ENCODE measurements around the gene GRIN2C. TPM values are rescaled to one million over a fixed set of nuclear protein-coding genes. Genes with fewer than 3 reads are reported as not detected.
A peak's percentile ranks its signal among the peaks of the same experiment; 100 is the strongest.

The GRIN2C gene
- polyA plus RNA-seq, 6 donors from 2014 or later, result 0.04 to 0.05 TPM; not detected in 4

- H3K27me3 Mint-ChIP-seq, result peaks cover 47 to 81% (median 58%) of the 10 kb centered on the region in 3 donors
- peak within 1 kb of the TSS in 7 of 8 donors; percentile 50 to 79 (median 72) for H3K4me3 Mint-ChIP-seq
- H3K4me1 Mint-ChIP-seq, result peaks cover 8 to 18% (median 8%) of the 10 kb centered on the region in 3 donors
- no peaks in the 10 kb centered on the region for H3K9me3 Mint-ChIP-seq
- DNase-seq (no peak), ATAC-seq (ENCODE audit: low read depth in 2 of 2) (peak in 1 of 2 donors; percentile 30)
- H3K27ac Mint-ChIP-seq, result peak within 1 kb of the TSS in 2 of 6 donors; percentile 15 to 19
- peaks cover 0 to 10% of the 10 kb centered on the region in 2 donors for H3K36me3 Mint-ChIP-seq
Observed at GRCh38 chr17:74892974-74893911, 33.6 kb upstream of the GRIN2C start, which contains the start of gene FADS6. Gene FADS6 (minus strand): TSS chr17:74893633. CDS start chr17:74893595, 38 bp downstream.

- Mint-ChIP-seq H3K27me3 (peaks cover 49 to 81% (median 53%) of the 10 kb centered on the region in 3 donors), H3K4me3 (peak overlapping the region in 3 of 8 donors; percentile 15 to 55 (median 32)), H3K4me1 (peaks cover 8 to 18% (median 8%) of the 10 kb centered on the region in 3 donors), H3K9me3 (no peaks in the 10 kb centered on the region), H3K27ac (peak overlapping the region in 1 of 6 donors; percentile 31), H3K36me3 (peaks cover 0 to 10% of the 10 kb centered on the region in 2 donors)
- no peak for ATAC-seq (ENCODE audit: low read depth in 2 of 2)
- no peak for DNase-seq
Observed at GRCh38 chr17:74892013-74892841, 32.5 kb upstream of the GRIN2C start.

- ATAC-seq (ENCODE audit: low read depth in 2 of 2) (no peak), DNase-seq (no peak)
- peaks cover 46 to 78% (median 52%) of the 10 kb centered on the region in 3 donors for H3K27me3 Mint-ChIP-seq
- H3K9me3 Mint-ChIP-seq, result peaks cover 0 to 2% (median 0%) of the 10 kb centered on the region in 7 donors
- H3K27ac Mint-ChIP-seq, result no peak overlapping the region
- peaks cover 0 to 10% of the 10 kb centered on the region in 2 donors for H3K36me3 Mint-ChIP-seq
- H3K4me3 Mint-ChIP-seq, result no peak overlapping the region
- H3K4me1 Mint-ChIP-seq, result peaks cover 8 to 18% (median 8%) of the 10 kb centered on the region in 3 donors
Observed at GRCh38 chr17:74890554-74890953, 30.9 kb upstream of the GRIN2C start.

GRCh38 chr17:74888469-74888868 lies 28.8 kb upstream of the GRIN2C start:
- Mint-ChIP-seq H3K27ac (no peak overlapping the region), H3K27me3 (peaks cover 41 to 75% (median 52%) of the 10 kb centered on the region in 3 donors), H3K4me1 (peaks cover 0 to 10% (median 5%) of the 10 kb centered on the region in 3 donors), H3K4me3 (peak overlapping the region in 1 of 8 donors; percentile 52), H3K9me3 (peaks cover 0 to 5% (median 0%) of the 10 kb centered on the region in 7 donors), H3K36me3 (peaks cover 0 to 4% of the 10 kb centered on the region in 2 donors)
- ATAC-seq (ENCODE audit: low read depth in 2 of 2) (no peak), DNase-seq (no peak)

GRCh38 chr17:74883241-74883745 lies 23.6 kb upstream of the GRIN2C start:
- peaks cover 23 to 76% (median 43%) of the 10 kb centered on the region in 3 donors for H3K27me3 Mint-ChIP-seq
- no peak overlapping the region for H3K27ac Mint-ChIP-seq
- peaks cover 0 to 4% of the 10 kb centered on the region in 2 donors for H3K36me3 Mint-ChIP-seq
- no peak for DNase-seq
- peaks cover 0 to 5% (median 0%) of the 10 kb centered on the region in 7 donors for H3K9me3 Mint-ChIP-seq
- no peak for ATAC-seq (ENCODE audit: low read depth in 2 of 2)
- H3K4me1 Mint-ChIP-seq, result no peaks in the 10 kb centered on the region
- H3K4me3 Mint-ChIP-seq, result no peak overlapping the region

GRCh38 chr17:74882517-74883240 lies 23.0 kb upstream of the GRIN2C start:
- no peak overlapping the region for H3K4me3 Mint-ChIP-seq
- H3K4me1 Mint-ChIP-seq, result no peaks in the 10 kb centered on the region
- no peak overlapping the region for H3K27ac Mint-ChIP-seq
- H3K36me3 Mint-ChIP-seq, result peaks cover 0 to 4% of the 10 kb centered on the region in 2 donors
- no peak for DNase-seq
- H3K9me3 Mint-ChIP-seq, result peaks cover 0 to 5% (median 0%) of the 10 kb centered on the region in 7 donors
- peaks cover 23 to 76% (median 46%) of the 10 kb centered on the region in 3 donors for H3K27me3 Mint-ChIP-seq
- ATAC-seq (ENCODE audit: low read depth in 2 of 2), result no peak

- H3K27me3 Mint-ChIP-seq, result peaks cover 18 to 63% (median 37%) of the 10 kb centered on the region in 3 donors
- no peak overlapping the region for H3K4me3 Mint-ChIP-seq
- no peaks in the 10 kb centered on the region for H3K4me1 Mint-ChIP-seq
- DNase-seq, result no peak
- H3K36me3 Mint-ChIP-seq, result peaks cover 0 to 4% of the 10 kb centered on the region in 2 donors
- no peak for ATAC-seq (ENCODE audit: low read depth in 2 of 2)
- peaks cover 0 to 2% (median 0%) of the 10 kb centered on the region in 7 donors for H3K9me3 Mint-ChIP-seq
- peak overlapping the region in 1 of 6 donors; percentile 44 for H3K27ac Mint-ChIP-seq
Observed at GRCh38 chr17:74881073-74881472, 21.4 kb upstream of the GRIN2C start.

GRCh38 chr17:74879308-74879707 lies 19.6 kb upstream of the GRIN2C start:
- Mint-ChIP-seq H3K9me3 (no peaks in the 10 kb centered on the region), H3K27me3 (peaks cover 10 to 48% (median 20%) of the 10 kb centered on the region in 3 donors), H3K36me3 (peaks cover 0 to 2% of the 10 kb centered on the region in 2 donors), H3K27ac (peak overlapping the region in 1 of 6 donors; percentile 52), H3K4me1 (no peaks in the 10 kb centered on the region), H3K4me3 (no peak overlapping the region)
- DNase-seq, result no peak
- ATAC-seq (ENCODE audit: low read depth in 2 of 2), result no peak

GRCh38 chr17:74878658-74879057 lies 19.0 kb upstream of the GRIN2C start:
- DNase-seq (no peak), ATAC-seq (ENCODE audit: low read depth in 2 of 2) (no peak)
- Mint-ChIP-seq H3K4me3 (no peak overlapping the region), H3K9me3 (no peaks in the 10 kb centered on the region), H3K27ac (peak overlapping the region in 1 of 6 donors; percentile 52), H3K27me3 (peaks cover 5 to 42% (median 17%) of the 10 kb centered on the region in 3 donors), H3K36me3 (no peaks in the 10 kb centered on the region), H3K4me1 (peaks cover 4 to 5% (median 5%) of the 10 kb centered on the region in 3 donors)

- ATAC-seq (ENCODE audit: low read depth in 2 of 2), result no peak
- H3K36me3 Mint-ChIP-seq, result no peaks in the 10 kb centered on the region
- no peaks in the 10 kb centered on the region for H3K9me3 Mint-ChIP-seq
- H3K4me3 Mint-ChIP-seq, result no peak overlapping the region
- H3K27me3 Mint-ChIP-seq, result peaks cover 5 to 39% (median 17%) of the 10 kb centered on the region in 3 donors
- peaks cover 4 to 8% (median 6%) of the 10 kb centered on the region in 3 donors for H3K4me1 Mint-ChIP-seq
- peak overlapping the region in 3 of 6 donors; percentile 66 to 86 (median 70) for H3K27ac Mint-ChIP-seq
- DNase-seq, result no peak
Observed at GRCh38 chr17:74877592-74878548, 18.2 kb upstream of the GRIN2C start.

- no peaks in the 10 kb centered on the region for H3K9me3 Mint-ChIP-seq
- ATAC-seq (ENCODE audit: low read depth in 2 of 2) (no peak), DNase-seq (no peak)
- H3K27me3 Mint-ChIP-seq, result peaks cover 5 to 28% (median 17%) of the 10 kb centered on the region in 3 donors
- H3K36me3 Mint-ChIP-seq, result no peaks in the 10 kb centered on the region
- peak overlapping the region in 2 of 8 donors; percentile 18 to 29 for H3K4me3 Mint-ChIP-seq
- H3K4me1 Mint-ChIP-seq, result peaks cover 18 to 21% (median 19%) of the 10 kb centered on the region in 3 donors
- peak overlapping the region in 1 of 6 donors; percentile 94 for H3K27ac Mint-ChIP-seq
Observed at GRCh38 chr17:74875977-74876593, 16.4 kb upstream of the GRIN2C start.
